ENCODE data around the gene CCR7.

DNA sequence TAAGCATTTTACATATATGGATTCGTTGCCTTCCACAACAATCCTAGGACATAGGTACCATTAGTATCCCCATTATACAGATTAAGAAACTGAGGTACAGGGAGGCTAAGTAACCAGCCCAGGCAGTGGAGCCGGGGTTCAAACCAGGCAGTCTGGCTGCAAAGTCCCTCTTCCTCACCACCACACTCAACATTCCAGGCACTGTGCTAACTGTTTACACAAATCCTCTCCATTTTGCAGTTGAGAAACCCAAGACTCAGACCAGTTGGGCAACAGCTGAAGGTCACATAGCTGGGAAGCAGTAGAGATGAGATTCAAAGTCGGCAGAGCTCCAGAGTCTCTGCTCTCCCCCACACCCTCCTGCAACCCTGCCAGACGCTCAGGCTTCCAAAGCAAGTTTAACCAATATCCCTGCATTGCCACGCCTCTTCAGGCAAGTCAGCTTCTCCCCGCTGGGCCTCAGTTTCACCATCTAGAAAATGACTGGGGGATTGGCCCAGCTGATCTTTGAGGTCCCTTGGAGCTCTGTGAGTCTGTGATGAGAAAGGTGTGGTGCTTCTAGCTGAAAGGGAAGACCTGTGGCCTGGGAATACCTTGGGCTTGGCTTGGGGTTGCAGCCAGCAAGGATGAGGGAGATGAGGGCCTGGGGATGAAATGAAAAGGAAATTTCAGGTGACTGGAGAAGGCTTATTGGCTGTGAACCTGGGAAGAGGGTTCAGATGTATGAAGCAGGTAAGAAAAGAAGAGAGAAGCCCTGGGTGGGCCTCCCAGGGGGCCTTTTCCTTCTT, 14.0 kb downstream of the CCR7 start:
- TF ChIP-seq, protein P1, sequence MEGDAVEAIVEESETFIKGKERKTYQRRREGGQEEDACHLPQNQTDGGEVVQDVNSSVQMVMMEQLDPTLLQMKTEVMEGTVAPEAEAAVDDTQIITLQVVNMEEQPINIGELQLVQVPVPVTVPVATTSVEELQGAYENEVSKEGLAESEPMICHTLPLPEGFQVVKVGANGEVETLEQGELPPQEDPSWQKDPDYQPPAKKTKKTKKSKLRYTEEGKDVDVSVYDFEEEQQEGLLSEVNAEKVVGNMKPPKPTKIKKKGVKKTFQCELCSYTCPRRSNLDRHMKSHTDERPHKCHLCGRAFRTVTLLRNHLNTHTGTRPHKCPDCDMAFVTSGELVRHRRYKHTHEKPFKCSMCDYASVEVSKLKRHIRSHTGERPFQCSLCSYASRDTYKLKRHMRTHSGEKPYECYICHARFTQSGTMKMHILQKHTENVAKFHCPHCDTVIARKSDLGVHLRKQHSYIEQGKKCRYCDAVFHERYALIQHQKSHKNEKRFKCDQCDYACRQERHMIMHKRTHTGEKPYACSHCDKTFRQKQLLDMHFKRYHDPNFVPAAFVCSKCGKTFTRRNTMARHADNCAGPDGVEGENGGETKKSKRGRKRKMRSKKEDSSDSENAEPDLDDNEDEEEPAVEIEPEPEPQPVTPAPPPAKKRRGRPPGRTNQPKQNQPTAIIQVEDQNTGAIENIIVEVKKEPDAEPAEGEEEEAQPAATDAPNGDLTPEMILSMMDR (IDR thresholded peaks at IDR 0.05) = no peak
- TF ChIP-seq POLR2AphosphoS5 (IDR thresholded peaks at IDR 0.05) = peak; percentile 27 to 93 (median 81)

All from suprapubic skin (tissue), 3 donors.